Measurements from ENCODE around the gene C2orf92. TPM values are rescaled to one million over a fixed set of nuclear protein-coding genes. Genes with fewer than 3 reads are reported as not detected.

C2orf92 gene
- total RNA-seq, 1 donor from 2014 or later = 3.3 TPM

- DNase-seq (ENCODE audit: low spot score in 2 of 2) = no peak
- FAIRE-seq = no peak
Measured at GRCh38 chr2:97739893-97740245, 70.4 kb downstream of the C2orf92 start.

- FAIRE-seq = no peak
- peak in 1 of 2 donors; percentile 52 for DNase-seq (ENCODE audit: low spot score in 2 of 2)
Measured at GRCh38 chr2:97740590-97741182, 71.2 kb downstream of the C2orf92 start.

- no peak for FAIRE-seq
- no peak for DNase-seq (ENCODE audit: low spot score in 2 of 2)
Measured at GRCh38 chr2:97741251-97741650, 71.7 kb downstream of the C2orf92 start.

DNA sequence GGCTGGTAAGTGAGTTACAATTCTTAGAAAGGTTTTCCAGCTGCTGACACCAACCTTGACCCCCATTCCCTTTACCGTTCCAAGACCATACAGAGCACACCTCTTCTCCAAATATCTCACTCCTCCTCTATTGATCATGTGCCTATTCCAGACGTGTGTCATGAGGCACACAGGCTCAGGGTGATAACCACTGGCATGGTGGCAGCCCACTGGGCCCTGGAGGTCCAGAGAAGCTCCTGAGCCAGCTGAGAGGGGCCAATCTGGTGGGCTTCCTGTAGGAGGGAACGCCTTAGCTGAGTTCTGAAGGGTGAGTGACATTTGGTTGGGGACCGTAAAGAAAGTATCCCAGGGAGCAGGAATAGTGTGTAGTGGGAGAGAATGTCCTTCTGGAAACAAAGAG, 72.2 kb downstream of the C2orf92 start:
- no peak for DNase-seq (ENCODE audit: low spot score in 2 of 2)
- no peak for FAIRE-seq

GRCh38 chr2:97742381-97742847, 72.9 kb downstream of the C2orf92 start:
- no peak for FAIRE-seq
- no peak for DNase-seq (ENCODE audit: low spot score in 2 of 2)

GRCh38 chr2:97743913-97744312, 74.4 kb downstream of the C2orf92 start:
- FAIRE-seq = no peak

DNA sequence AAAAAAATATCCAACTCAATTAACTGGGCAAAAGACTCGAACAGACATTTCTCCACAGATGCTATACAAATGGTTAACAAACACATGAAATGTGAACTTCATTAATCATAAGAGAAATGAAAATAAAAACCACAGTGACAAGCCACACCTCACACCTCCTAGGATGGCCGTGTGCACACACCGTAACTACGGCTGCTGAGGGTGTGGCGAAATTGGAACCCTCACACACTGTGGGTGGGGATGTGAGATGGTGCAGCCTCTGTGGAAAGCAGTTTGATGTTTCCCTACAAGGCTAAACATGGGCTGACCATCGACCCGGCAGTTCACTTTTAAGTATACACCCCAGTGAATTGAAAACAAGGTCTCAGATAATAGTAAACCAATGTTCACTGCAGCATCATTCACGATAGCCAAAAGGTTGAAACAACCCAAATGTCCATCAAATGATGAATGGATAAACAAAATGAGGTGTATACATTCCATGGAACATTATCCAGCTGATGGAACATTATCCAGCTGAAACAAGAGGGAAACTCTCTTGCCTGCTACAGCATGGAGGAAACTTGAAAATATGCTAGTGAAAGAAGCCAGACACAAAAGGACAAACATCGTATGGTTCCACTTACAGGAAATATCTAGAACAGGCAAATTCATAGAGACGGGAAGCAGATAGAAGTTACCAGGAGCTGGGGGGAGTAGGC, 76.1 kb downstream of the C2orf92 start:
- FAIRE-seq (no peak), DNase-seq (ENCODE audit: low spot score in 2 of 2) (no peak)

More at GRCh38 chr2:97743913-97744312, 74.4 kb downstream of the C2orf92 start:
- DNase-seq (ENCODE audit: low spot score in 2 of 2) = no peak

DNA sequence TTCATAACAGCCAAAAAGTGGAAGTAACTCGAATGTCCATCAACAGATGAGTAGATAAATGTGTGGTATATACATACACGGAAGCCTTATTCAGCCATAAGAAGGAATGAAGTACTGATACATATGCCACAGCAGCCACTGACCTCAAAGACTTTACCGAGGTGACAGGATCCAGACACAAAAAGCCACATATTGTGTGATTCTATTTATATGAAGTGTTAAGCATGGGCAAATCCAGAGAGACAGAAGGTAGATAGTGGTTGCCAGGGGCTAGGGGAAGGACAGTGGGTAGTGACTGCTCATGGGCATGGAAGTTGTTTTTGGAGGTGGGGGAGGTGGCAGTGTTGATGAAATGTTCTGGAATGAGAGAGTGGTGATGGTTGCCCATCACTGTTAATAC, 77.8 kb downstream of the C2orf92 start:
- DNase-seq (ENCODE audit: low spot score in 2 of 2) (no peak), FAIRE-seq (no peak)

DNA sequence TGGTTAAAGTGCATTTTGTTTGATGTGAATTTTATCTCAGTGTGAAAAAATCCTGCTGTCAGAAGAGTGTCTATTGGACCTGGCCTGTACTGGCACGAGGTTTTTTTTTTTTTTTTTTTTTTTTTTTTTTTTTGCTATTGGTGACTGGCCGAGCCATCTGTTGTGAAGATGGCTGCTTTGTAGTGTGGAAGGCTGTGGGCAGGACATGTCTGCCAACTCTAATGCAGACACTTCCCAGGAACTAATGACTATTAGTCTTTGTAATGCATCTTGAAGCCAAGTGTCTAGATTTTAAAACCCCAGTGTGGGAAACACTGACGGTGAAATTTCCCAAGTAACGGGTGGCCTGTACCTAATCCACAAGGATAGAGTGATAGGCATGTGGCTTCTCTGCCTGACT, 78.2 kb downstream of the C2orf92 start:
- DNase-seq (ENCODE audit: low spot score in 2 of 2) (no peak), FAIRE-seq (no peak)

DNA sequence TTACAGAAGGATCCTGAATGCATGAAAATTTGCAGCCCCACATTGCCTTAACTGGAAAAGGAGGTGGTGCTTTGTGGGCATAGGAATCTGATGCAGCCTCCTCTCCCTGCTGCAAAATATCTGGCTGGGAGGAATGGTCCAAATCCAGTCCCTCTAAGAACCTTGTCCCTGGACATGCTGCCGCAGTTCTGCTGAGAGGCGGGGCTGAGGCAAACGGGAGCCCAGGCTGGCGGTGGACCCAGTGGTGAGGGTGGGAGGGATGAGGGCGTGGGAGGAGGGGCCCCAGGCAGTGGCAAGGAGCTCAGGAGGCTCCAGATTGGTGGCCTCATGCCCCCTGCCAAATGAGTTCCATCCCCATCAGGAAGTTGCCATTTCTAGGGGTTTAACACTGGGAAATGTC, 80.1 kb downstream of the C2orf92 start:
- FAIRE-seq (no peak), DNase-seq (ENCODE audit: low spot score in 2 of 2) (no peak)

DNA sequence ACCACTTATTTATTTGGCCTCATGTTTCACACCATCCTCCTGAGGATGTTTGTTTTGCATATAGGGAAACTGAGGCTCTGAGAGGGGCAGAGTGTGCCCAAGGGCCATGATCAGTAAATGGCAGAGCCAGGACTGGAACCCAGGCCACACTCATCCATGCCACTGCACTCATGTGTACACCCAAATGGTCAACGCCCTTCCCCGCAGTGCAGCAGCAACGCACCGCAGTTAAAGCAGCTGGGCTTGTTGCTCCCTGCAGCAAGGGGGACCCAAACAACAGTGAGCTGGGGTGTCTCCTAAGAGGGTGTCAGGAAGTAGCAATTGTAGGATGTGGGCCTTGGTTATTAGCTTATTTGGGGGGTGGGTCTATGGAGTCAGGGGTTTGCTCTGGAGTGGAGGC, 80.5 kb downstream of the C2orf92 start:
- DNase-seq (ENCODE audit: low spot score in 2 of 2) = no peak
- FAIRE-seq = no peak

DNA sequence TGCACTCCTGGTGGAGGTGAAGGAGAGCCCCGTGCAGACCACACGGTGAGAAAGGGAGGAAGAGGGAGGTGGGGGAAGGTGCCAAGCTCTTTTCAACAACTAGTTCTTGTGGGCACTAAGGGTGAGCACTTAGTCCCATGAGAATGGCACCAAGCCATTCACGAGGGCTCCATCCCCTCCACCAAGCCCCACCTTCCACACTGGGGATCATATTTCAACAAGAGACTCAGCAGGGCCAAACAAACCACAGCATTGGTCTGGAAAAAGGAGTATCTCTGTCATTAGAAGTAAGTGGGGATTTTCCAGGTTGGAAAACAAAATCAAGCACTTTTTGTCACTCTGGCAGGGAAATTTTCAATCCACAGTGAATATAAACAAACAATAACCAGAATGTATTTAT, 82.2 kb downstream of the C2orf92 start:
- FAIRE-seq (no peak), DNase-seq (ENCODE audit: low spot score in 2 of 2) (no peak)

Small RNA genes within 50 kb of the gene (small RNA-seq; reads per million reads assigned to genes)
- gene RNU4-8P = 0.13 reads per million

Other genes starting within 250 kb of the C2orf92 start
- 540 TPM for gene ANKRD36B, start 79.8 kb upstream of the C2orf92 start, total RNA-seq
- gene COX5B, start 23.7 kb upstream of the C2orf92 start, total RNA-seq = 351 TPM
- 28.9 TPM for gene ACTR1B, start 5.7 kb upstream of the C2orf92 start, total RNA-seq
- 0.82 TPM for gene ZAP70, start 43.9 kb downstream of the C2orf92 start, total RNA-seq

Measured in frontal cortex (tissue), 4 donors.